IMR-90 (cell line): ENCODE data around the gene NTRK2. TPM values are rescaled to one million over a fixed set of nuclear protein-coding genes. Genes with fewer than 3 reads are reported as not detected.

ENCODE experiments used
- ATAC-seq: fragments of 200-7000 bp; cut with Tn5 transposase; 2 replicates; pipeline ENCODE4 v1.9.1; 2020; ENCODE audit warnings: low read depth, mild to moderate bottlenecking, moderate library complexity
- BruUV-seq: library from RNA; stranded (reverse); fragments of 400-500 nt; replicated peaks from 2 replicates; lab custom pipeline; 2021; lab: Mats Ljungman, UMichigan
- CTCF ChIA-PET: fragments of 300-600 bp; formaldehyde crosslinking; extraction: SDS; loops from one replicate; lab custom pipeline; 2021; ENCODE audit warnings: antibody characterized with exemption; lab: Yijun Ruan, JAX
- POLR2A ChIA-PET: fragments of 300-600 bp; sonication (Branson Sonifier 250); formaldehyde crosslinking; loops from one replicate; lab custom pipeline; 2022; ENCODE audit warnings: antibody characterized with exemption; ENCODE audit not compliant: unreplicated experiment; lab: Charles Lee
- DNase-seq: peaks from one replicate; pipeline ENCODE4 v3.0.0; 2013
- H2AFZ ChIP-seq: replicated peaks from 2 replicates; pipeline ENCODE3; 2013; ENCODE audit warnings: low read length, mild to moderate bottlenecking; ENCODE audit not compliant: poor library complexity
- H2AK5ac ChIP-seq: 2 replicates; pipeline ENCODE4 v1.6.1; 2013; ENCODE audit warnings: low read depth, low read length, inconsistent platforms
- H2AK9ac ChIP-seq: replicated peaks from 2 replicates; pipeline ENCODE3; 2013; ENCODE audit warnings: mild to moderate bottlenecking, low read depth, low read length, moderate library complexity; ENCODE audit not compliant: poor library complexity
- H2BK120ac ChIP-seq: 2 replicates; pipeline ENCODE4 v1.6.1; 2013; ENCODE audit warnings: low read depth, low read length, inconsistent platforms
- H2BK15ac ChIP-seq: 3 replicates; pipeline ENCODE4 v1.6.1; 2013; ENCODE audit warnings: low read depth, low read length, inconsistent platforms
- H2BK20ac ChIP-seq: 2 replicates; pipeline ENCODE4 v1.6.1; 2013; ENCODE audit warnings: low read depth, mild to moderate bottlenecking, inconsistent platforms, low read length, moderate library complexity
- H2BK5ac ChIP-seq: 2 replicates; pipeline ENCODE4 v1.6.1; 2013; ENCODE audit warnings: mild to moderate bottlenecking, low read depth, low read length, inconsistent platforms; ENCODE audit not compliant: poor library complexity, severe bottlenecking
- H3K14ac ChIP-seq: replicated peaks from 2 replicates; pipeline ENCODE4 v1.6.1; 2013; ENCODE audit warnings: low read depth, low read length, inconsistent platforms
- H3K18ac ChIP-seq: 2 replicates; pipeline ENCODE4 v1.6.1; 2013; ENCODE audit warnings: low read depth, low read length, control low read depth
- H3K23ac ChIP-seq: 2 replicates; pipeline ENCODE4 v1.6.1; 2013; ENCODE audit warnings: low read depth, low read length, inconsistent platforms
- H3K27ac ChIP-seq: 2 replicates; pipeline ENCODE4 v1.5.1; 2013; ENCODE audit warnings: mild to moderate bottlenecking, control low read depth, low read length; ENCODE audit not compliant: insufficient read depth
- H3K27me3 ChIP-seq: 2 replicates; pipeline ENCODE4 v1.6.1; 2013; ENCODE audit warnings: low read length; ENCODE audit not compliant: control insufficient read depth, insufficient read depth
- H3K36me3 ChIP-seq: 2 replicates; pipeline ENCODE4 v1.6.1; 2013; ENCODE audit warnings: low read length, mixed read lengths; ENCODE audit not compliant: control insufficient read depth, insufficient read depth
- H3K4ac ChIP-seq: 2 replicates; pipeline ENCODE4 v1.6.1; 2013; ENCODE audit warnings: low read depth, low read length, inconsistent platforms
- H3K4me1 ChIP-seq: 2 replicates; pipeline ENCODE4 v1.6.1; 2013; ENCODE audit warnings: low read length, mixed read lengths; ENCODE audit not compliant: control insufficient read depth, insufficient read depth
- H3K4me2 ChIP-seq: 2 replicates; pipeline ENCODE4 v1.6.1; 2013; ENCODE audit warnings: low read depth, mild to moderate bottlenecking, control low read depth, low read length, moderate library complexity
- H3K4me3 ChIP-seq: 2 replicates; pipeline ENCODE4 v1.5.1; 2013; ENCODE audit warnings: low read depth, mild to moderate bottlenecking, control low read depth, low read length, moderate library complexity; ENCODE audit not compliant: insufficient read depth
- H3K56ac ChIP-seq: 2 replicates; pipeline ENCODE4 v1.6.1; 2013; ENCODE audit warnings: low read length, inconsistent platforms; ENCODE audit not compliant: insufficient read depth; ENCODE audit errors: extremely low read depth
- H3K79me1 ChIP-seq, 2 experiments: 2 replicates each; pipeline ENCODE4 v1.6.1; 2013; ENCODE audit warnings: low read length in 2 of 2, inconsistent platforms in 1 of 2, low read depth in 1 of 2
- H3K9ac ChIP-seq: 2 replicates; pipeline ENCODE4 v1.6.1; 2013; ENCODE audit warnings: low read depth, low read length, control low read depth
- H3K9me1 ChIP-seq: 2 replicates; pipeline ENCODE4 v1.6.1; 2013; ENCODE audit warnings: low read length, inconsistent platforms; ENCODE audit not compliant: insufficient read depth
- H3K9me3 ChIP-seq: 2 replicates; pipeline ENCODE4 v1.6.1; 2013; ENCODE audit warnings: low read length; ENCODE audit not compliant: control insufficient read depth, insufficient read depth
- H4K20me1 ChIP-seq: 2 replicates; pipeline ENCODE4 v1.6.1; 2013; ENCODE audit warnings: low read length, inconsistent platforms; ENCODE audit not compliant: insufficient read depth
- H4K5ac ChIP-seq: 2 replicates; pipeline ENCODE4 v1.6.1; 2013; ENCODE audit warnings: mild to moderate bottlenecking, low read depth, low read length, control low read depth
- H4K8ac ChIP-seq, 2 experiments: 2 replicates each; pipeline ENCODE4 v1.6.1; 2013; ENCODE audit warnings: low read depth in 2 of 2, low read length in 2 of 2, control low read depth in 1 of 2, inconsistent platforms in 1 of 2
- H4K91ac ChIP-seq: 2 replicates; pipeline ENCODE4 v1.6.1; 2013; ENCODE audit warnings: low read depth, low read length, inconsistent platforms; ENCODE audit not compliant: insufficient read depth
- BHLHE40 ChIP-seq: fragments of 150-350 bp; IDR thresholded peaks from 2 replicates; pipeline ENCODE4 v1.6.1; 2016; ENCODE audit warnings: mild to moderate bottlenecking, low read depth, low read length
- CEBPB ChIP-seq: IDR thresholded peaks from 2 replicates; pipeline ENCODE4 v1.6.1; 2012; ENCODE audit warnings: low read depth, low read length, improper control_type of control experiment
- CTCF ChIP-seq: conservative IDR thresholded peaks from 2 replicates; pipeline ENCODE4 v1.5.1; 2012; ENCODE audit warnings: mild to moderate bottlenecking, low read depth, low read length, improper control_type of control experiment
- ELK1 ChIP-seq: fragments of 150-350 bp; IDR thresholded peaks from 2 replicates; pipeline ENCODE4 v1.6.1; 2016; ENCODE audit warnings: low read depth, mild to moderate bottlenecking, low read length, moderate library complexity, borderline replicate concordance
- FOS ChIP-seq: fragments of 150-350 bp; IDR thresholded peaks from 2 replicates; pipeline ENCODE4 v1.6.1; 2016; ENCODE audit warnings: low read depth, low read length
- MAZ ChIP-seq: IDR thresholded peaks from 2 replicates; pipeline ENCODE4 v1.6.1; 2012; ENCODE audit warnings: low read depth, mild to moderate bottlenecking, low read length, improper control_type of control experiment, moderate library complexity, borderline replicate concordance
- NFE2L2 ChIP-seq: fragments of 150-350 bp; IDR thresholded peaks from 2 replicates; pipeline ENCODE4 v1.6.1; 2016; ENCODE audit warnings: low read depth, mild to moderate bottlenecking, low read length
- POLR2A ChIP-seq: IDR thresholded peaks from 2 replicates; pipeline ENCODE4 v1.6.1; 2012; ENCODE audit warnings: mild to moderate bottlenecking, low read depth, low read length
- RAD21 ChIP-seq: IDR thresholded peaks from 2 replicates; pipeline ENCODE4 v1.6.1; 2012; ENCODE audit warnings: low read length, improper control_type of control experiment
- RCOR1 ChIP-seq: IDR thresholded peaks from 2 replicates; pipeline ENCODE4 v1.6.1; 2012; ENCODE audit warnings: mild to moderate bottlenecking, low read length, improper control_type of control experiment; ENCODE audit not compliant: insufficient replicate concordance
- RFX5 ChIP-seq: IDR thresholded peaks from 2 replicates; pipeline ENCODE4 v1.8.0; 2012; ENCODE audit warnings: low read depth, mild to moderate bottlenecking, low read length, moderate library complexity
- USF2 ChIP-seq: fragments of 150-350 bp; IDR thresholded peaks from 2 replicates; pipeline ENCODE4 v1.6.1; 2017; ENCODE audit warnings: mild to moderate bottlenecking, antibody characterized with exemption, low read length, low read depth
- WGBS, 2 experiments: methylation state at CpG; one replicate each; pipeline versions ENCODE4 v1.1.5 to v1.1.7; 2013; ENCODE audit warnings: missing lambda C conversion rate in 2 of 2; ENCODE audit not compliant: insufficient read length in 1 of 2; ENCODE audit errors: extremely low coverage in 2 of 2; 5-methylcytosine and 5-hydroxymethylcytosine counted together
- dilution Hi-C: fragments of 300-500 bp; cut with HindIII; formaldehyde crosslinking; loops from one replicate; pipeline ENCODE4 v1.14.3; 2018; ENCODE audit warnings: low sequenced_read_pairs; ENCODE audit not compliant: unreplicated experiment
- in situ Hi-C: fragments of 300-500 bp; cut with MboI; formaldehyde crosslinking; loops from 3 replicates; pipeline ENCODE4 v1.14.3; 2019; ENCODE audit warnings: low sequenced_read_pairs, inconsistent platforms, mixed read lengths
- intact Hi-C: fragments of 100-400 bp; cut with micrococcal nuclease; formaldehyde crosslinking; loops from 2 replicates; pipeline ENCODE4 v1.10.0; 2022
- polyA plus RNA-seq, 3 experiments: library from polyadenylated mRNA; depleted of rRNA; stranded (reverse); fragments of >200 nt; gene quantifications; 2 replicates each; pipeline ENCODE4 v1.2.3, GENCODE V29; 2012; ENCODE audit warnings: low replicate concordance in 1 of 3
- total RNA-seq: library from RNA; depleted of rRNA; stranded (reverse); fragments of >200 nt; gene quantifications from 2 replicates; pipeline ENCODE4 v1.2.3, GENCODE V29; 2012

The NTRK2 gene
- total and polyA plus RNA-seq, 2 of the 4 experiments (the other 2 are of a cell fraction): under 0.01 to 0.02 TPM

- no peak overlapping the region for H2BK15ac ChIP-seq
- H3K4me1 ChIP-seq: no peaks in the 10 kb centered on the region
- in situ Hi-C loops: no loop called here
- no peaks in the 10 kb centered on the region for H3K36me3 ChIP-seq
- no peak overlapping the region for H3K4me3 ChIP-seq
- no peak overlapping the region for H3K27ac ChIP-seq
- no TSS peak for BruUV-seq
- intact Hi-C loops: no loop called here
- dilution Hi-C loops: no loop called here
- no peak overlapping the region for H4K5ac ChIP-seq
- ATAC-seq: no peak
- H2AFZ ChIP-seq: no peak overlapping the region
- H3K79me1 ChIP-seq: no peaks in the 10 kb centered on the region
- no peaks in the 10 kb centered on the region for H3K27me3 ChIP-seq
- no peak overlapping the region for H3K18ac ChIP-seq
- no peak overlapping the region for H2AK5ac ChIP-seq
- no peak overlapping the region for H3K9ac ChIP-seq
- H3K9me1 ChIP-seq: no peaks in the 10 kb centered on the region
- no peak overlapping the region for H4K91ac ChIP-seq
- H3K23ac ChIP-seq: no peak overlapping the region
- 20% methylated on average over 2 of the region's 12 CpGs; no CpG with 5 or more reads in 1 of the 2 experiments for WGBS, 2 experiments
- no peak overlapping the region for H3K56ac ChIP-seq
- ChIA-PET POLR2A (no interaction called here), CTCF (no interaction called here)
- no peak overlapping the region for H3K4ac ChIP-seq
- H2BK120ac ChIP-seq: no peak overlapping the region
- no peak overlapping the region for H3K14ac ChIP-seq
- no peak overlapping the region for H2BK20ac ChIP-seq
- H2AK9ac ChIP-seq: no peak overlapping the region
- DNase-seq: no peak
- no peak overlapping the region for H3K4me2 ChIP-seq
- peaks cover 10% of the 10 kb centered on the region; the same call in 1 of the 2 replicates for H3K9me3 ChIP-seq
- TF ChIP-seq FOS (no peak), RFX5 (no peak), USF2 (no peak), ELK1 (no peak), CEBPB (no peak), POLR2A (no peak), RAD21 (no peak), BHLHE40 (no peak), MAZ (no peak), RCOR1 (no peak), NFE2L2 (no peak), CTCF (no peak)
- H2BK5ac ChIP-seq: no peak overlapping the region
- H4K20me1 ChIP-seq: no peaks in the 10 kb centered on the region
- H4K8ac ChIP-seq: no peak overlapping the region
Measured at GRCh38 chr9:84860249-84861115, 191.0 kb downstream of the NTRK2 start.
